Kidney epithelial cell (primary cell): Measurements from ENCODE around the gene ESRRG. TPM values are rescaled to one million over a fixed set of nuclear protein-coding genes. Genes with fewer than 3 reads are reported as not detected.

ENCODE experiments used
- DNase-seq: peaks from one replicate; pipeline ENCODE4 v3.0.0-alpha.2; 2010; ENCODE audit warnings: low read depth
- H3K27me3 ChIP-seq: 2 replicates; pipeline ENCODE4 v1.6.0; 2011; ENCODE audit warnings: low read length; ENCODE audit not compliant: control insufficient read depth, insufficient read depth
- H3K36me3 ChIP-seq: 2 replicates; pipeline ENCODE4 v1.5.1; 2011; ENCODE audit warnings: low read length; ENCODE audit not compliant: control insufficient read depth, insufficient read depth
- H3K4me3 ChIP-seq: 2 replicates; pipeline ENCODE4 v1.5.1; 2011; ENCODE audit warnings: low read depth, mild to moderate bottlenecking, control low read depth, low read length
- total RNA-seq: library from RNA; depleted of rRNA; stranded (reverse); fragments of >200 nt; gene quantifications from 2 replicates; pipeline ENCODE4 v1.2.3, GENCODE V29; 2015
- TF ChIP-seq, protein P1 (sequence below): IDR thresholded peaks from 2 replicates; pipeline ENCODE4 v1.5.1; 2011; ENCODE audit warnings: mild to moderate bottlenecking, moderate library complexity, low read length, control low read depth, inconsistent platforms; ENCODE audit not compliant: insufficient read depth, poor library complexity, severe bottlenecking

ESRRG gene
- total RNA-seq, 1 donor from 2014 or later: 0.88 TPM

DNA sequence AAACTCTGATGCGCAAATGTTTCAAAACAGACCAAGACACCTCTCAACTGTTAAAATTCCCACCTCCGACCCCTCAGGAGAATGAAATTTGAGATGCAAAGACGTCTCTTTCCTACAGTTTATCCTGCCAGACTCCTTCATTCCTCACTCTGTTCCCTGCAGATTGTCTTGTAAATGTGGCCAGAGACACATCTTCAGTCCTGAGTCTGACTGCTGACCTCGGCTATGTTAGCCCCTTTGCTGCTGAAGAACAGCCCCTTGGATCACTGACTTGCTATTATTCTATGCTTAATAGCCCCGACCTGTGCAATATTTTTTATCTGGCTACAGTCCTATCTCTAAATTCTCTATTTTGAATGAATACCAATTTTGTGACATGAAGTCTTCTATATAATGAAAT, 16.6 kb upstream of the ESRRG start:
- no peaks in the 10 kb centered on the region for H3K27me3 ChIP-seq
- H3K4me3 ChIP-seq: no peak overlapping the region
- no peaks in the 10 kb centered on the region for H3K36me3 ChIP-seq
- TF ChIP-seq, protein P1, sequence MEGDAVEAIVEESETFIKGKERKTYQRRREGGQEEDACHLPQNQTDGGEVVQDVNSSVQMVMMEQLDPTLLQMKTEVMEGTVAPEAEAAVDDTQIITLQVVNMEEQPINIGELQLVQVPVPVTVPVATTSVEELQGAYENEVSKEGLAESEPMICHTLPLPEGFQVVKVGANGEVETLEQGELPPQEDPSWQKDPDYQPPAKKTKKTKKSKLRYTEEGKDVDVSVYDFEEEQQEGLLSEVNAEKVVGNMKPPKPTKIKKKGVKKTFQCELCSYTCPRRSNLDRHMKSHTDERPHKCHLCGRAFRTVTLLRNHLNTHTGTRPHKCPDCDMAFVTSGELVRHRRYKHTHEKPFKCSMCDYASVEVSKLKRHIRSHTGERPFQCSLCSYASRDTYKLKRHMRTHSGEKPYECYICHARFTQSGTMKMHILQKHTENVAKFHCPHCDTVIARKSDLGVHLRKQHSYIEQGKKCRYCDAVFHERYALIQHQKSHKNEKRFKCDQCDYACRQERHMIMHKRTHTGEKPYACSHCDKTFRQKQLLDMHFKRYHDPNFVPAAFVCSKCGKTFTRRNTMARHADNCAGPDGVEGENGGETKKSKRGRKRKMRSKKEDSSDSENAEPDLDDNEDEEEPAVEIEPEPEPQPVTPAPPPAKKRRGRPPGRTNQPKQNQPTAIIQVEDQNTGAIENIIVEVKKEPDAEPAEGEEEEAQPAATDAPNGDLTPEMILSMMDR: no peak
- no peak for DNase-seq

DNA sequence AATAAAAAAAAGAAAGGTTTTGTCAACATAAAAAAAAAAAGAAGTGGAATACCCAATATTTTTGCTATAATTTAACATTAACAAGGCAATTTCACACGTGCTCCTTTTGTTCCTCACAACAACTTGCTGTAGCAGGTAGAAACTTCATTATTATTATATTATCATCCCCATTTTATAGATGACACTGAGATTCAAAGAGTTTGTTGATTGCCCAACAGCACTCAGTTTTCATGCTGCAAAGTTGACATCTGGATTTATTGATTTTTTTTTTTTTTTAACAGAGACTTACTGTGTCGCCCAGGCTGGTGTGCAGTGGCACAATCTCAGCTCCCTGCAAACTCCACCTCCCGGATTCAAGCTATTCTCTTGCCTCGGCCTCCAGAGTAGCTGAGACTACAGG, 8.9 kb upstream of the ESRRG start:
- H3K27me3 ChIP-seq: no peaks in the 10 kb centered on the region
- no peaks in the 10 kb centered on the region for H3K36me3 ChIP-seq
- TF ChIP-seq, protein P1: no peak
- no peak for DNase-seq
- no peak overlapping the region for H3K4me3 ChIP-seq

DNA sequence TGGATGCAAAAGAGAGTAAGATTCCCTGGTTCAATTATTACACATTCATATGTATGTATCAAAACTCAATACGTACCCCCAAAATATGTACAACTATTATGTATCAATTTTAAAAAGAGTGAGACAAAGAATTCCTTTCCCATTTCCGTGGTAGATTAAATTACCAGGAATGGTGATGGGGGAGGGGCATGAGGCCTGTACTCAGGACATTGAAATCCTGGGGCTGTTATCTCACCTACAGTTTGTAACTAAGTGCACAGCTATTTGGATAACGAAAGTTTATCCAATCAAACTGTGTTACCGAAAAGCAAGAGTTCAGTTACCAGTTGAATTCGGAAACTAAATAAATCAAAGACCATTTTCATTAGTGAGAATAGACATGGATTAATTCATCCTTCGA, 8.3 kb upstream of the ESRRG start:
- no peak for DNase-seq
- no peak overlapping the region for H3K4me3 ChIP-seq
- no peaks in the 10 kb centered on the region for H3K36me3 ChIP-seq

DNA sequence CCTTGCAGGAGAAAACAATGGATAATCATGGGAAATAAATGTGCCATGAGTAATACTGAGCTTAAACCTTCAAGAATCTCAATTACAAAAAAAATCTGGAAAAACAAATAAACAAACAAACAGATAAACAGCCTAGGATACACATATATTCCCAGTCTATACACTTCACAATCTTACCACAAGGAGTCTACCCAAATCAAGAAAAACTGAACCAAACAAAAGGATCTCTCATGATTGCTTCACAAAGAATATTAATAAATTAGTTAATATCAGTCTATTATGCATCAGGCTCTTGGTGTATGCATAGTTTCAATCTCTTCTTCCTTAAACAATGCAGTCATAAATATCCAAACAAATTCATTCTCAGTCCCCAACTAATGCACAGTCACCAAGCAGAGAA, 3.2 kb upstream of the ESRRG start:
- Histone ChIP-seq H3K4me3 (no peak overlapping the region), H3K36me3 (no peaks in the 10 kb centered on the region), H3K27me3 (no peaks in the 10 kb centered on the region)
- TF ChIP-seq, protein P1: no peak
- DNase-seq: no peak

More for the DNA sequence above, 8.3 kb upstream of the ESRRG start:
- H3K27me3 ChIP-seq: no peaks in the 10 kb centered on the region
- TF ChIP-seq, protein P1: no peak

DNA sequence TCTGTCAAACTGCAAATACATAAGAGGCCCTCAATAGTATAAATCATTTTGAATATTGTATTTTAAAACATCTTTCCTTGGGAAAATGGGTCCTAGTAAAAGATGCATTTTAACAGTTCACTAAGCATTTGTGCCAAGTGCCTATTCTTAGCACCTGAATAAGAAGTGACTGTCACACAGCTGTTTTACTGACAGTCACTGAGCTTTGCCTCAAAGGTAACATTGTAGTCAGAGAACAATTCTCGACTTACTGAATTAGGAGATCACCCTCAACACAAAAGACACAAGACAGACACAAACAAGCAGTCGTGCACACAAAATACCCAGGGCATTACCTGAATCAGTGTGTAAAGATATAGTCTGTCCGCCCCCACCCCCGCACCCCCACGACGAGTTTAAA, 408 bp downstream of the ESRRG start:
- peak overlapping the region; percentile 43 for H3K4me3 ChIP-seq
- TF ChIP-seq, protein P1: no peak
- no peaks in the 10 kb centered on the region for H3K27me3 ChIP-seq
- no peak for DNase-seq
- no peaks in the 10 kb centered on the region for H3K36me3 ChIP-seq

DNA sequence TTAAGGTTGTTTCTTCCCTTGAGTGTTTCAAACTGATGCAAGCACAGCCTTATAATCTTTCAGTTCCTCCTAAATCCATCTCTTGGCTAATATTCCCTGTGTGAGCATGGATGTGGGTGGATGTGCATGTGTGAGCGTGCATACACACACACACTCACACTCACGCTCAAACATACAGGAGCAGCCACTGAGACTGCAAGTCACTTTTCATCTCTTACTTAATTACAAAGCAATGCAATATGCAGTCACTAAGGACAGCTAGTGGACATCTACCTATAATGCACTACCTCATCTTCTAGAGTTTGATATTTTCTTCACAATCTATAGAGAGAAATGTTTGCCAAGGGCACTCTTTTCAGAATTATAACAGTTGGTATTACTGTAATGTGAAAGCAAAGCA, 1.4 kb downstream of the ESRRG start:
- H3K4me3 ChIP-seq: no peak overlapping the region
- no peaks in the 10 kb centered on the region for H3K36me3 ChIP-seq
- TF ChIP-seq, protein P1: no peak
- H3K27me3 ChIP-seq: no peaks in the 10 kb centered on the region
- no peak for DNase-seq
